Fibroblast of the aortic adventitia (primary cell): Measurements from ENCODE around the gene OLR1. TPM values are rescaled to one million over a fixed set of nuclear protein-coding genes. Genes with fewer than 3 reads are reported as not detected.

Source experiments
- DNase-seq: peaks from one replicate; pipeline ENCODE4 v3.0.0-alpha.2; 2010; ENCODE audit warnings: low read depth
- H3K4me3 ChIP-seq: 2 replicates; pipeline ENCODE4 v1.5.1; 2011; ENCODE audit warnings: low read depth, mild to moderate bottlenecking, control low read depth, low read length, moderate library complexity
- CTCF ChIP-seq: IDR thresholded peaks from 2 replicates; pipeline ENCODE4 v1.5.1; 2011; ENCODE audit warnings: mild to moderate bottlenecking, low read length, control low read depth, inconsistent platforms; ENCODE audit not compliant: insufficient read depth
- total RNA-seq: library from RNA; depleted of rRNA; stranded (reverse); fragments of >200 nt; gene quantifications from 2 replicates; pipeline ENCODE4 v1.2.3, GENCODE V29; 2012; ENCODE audit warnings: low replicate concordance

OLR1 gene
- total RNA-seq, 1 donor, result not detected

- H3K4me3 ChIP-seq, result no peak overlapping the region
- TF ChIP-seq CTCF, result no peak
- DNase-seq, result no peak
Measured at GRCh38 chr12:10122689-10123088, 49.2 kb downstream of the OLR1 start.

DNA sequence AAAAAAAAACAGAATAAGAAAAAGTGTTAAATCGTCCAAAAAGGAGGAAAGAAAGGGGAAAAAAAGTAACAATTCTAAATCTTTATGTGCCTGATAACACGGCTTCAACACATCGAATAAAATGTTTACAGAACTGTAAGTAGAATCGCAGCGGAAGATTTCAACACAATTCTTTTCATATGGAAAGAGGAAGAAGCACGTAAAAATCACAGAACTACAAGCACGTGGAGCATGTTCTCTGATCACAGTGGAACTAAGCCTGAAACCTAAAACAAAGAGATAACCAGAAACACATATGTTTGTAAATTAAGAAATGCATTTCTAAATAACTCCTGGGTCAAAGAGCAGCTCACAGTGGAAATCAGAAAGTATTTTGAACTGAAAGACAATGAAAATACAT is 50.7 kb downstream of the OLR1 start:
- TF ChIP-seq CTCF, result no peak
- DNase-seq, result no peak
- no peak overlapping the region for H3K4me3 ChIP-seq

DNA sequence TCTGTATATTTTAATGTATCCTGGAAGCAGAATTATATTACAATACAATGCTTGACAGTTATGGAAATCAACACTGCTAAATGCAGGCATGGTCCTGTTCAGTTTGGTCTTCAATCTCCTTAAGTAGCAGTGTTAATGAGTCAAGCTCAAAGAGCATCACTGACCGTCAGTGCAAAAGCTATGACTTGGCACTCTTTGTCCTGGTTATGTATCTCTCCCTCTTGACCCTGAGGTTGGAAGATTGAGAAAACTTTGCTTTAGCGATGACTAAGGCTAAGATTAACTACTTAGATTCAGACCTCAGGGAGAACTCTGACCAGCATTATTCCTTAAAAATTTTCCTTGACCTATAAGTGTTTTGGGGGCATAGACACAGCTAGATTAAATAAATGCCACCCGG is 52.9 kb downstream of the OLR1 start:
- no peak for DNase-seq
- TF ChIP-seq CTCF, result no peak
- H3K4me3 ChIP-seq, result no peak overlapping the region

DNA sequence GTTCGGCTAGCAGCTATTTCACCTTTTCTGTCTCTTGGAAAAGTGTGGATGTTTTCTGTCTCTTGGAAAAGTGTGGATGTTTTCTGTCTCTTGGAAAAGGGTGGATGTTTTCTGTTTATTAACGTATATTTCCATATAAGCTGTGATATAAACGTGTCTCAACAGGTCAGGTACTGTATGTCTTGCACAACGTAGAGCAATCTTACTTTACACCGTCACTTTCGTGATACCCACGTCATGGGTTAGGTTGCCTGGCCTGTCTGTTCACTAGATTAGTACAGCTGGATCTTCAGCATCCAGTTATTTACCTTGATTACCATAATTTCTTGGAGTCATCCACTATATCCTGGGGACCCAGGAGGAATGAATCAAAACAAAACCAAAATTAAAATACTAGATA is 56.0 kb downstream of the OLR1 start:
- TF ChIP-seq CTCF, result no peak
- DNase-seq, result no peak
- no peak overlapping the region for H3K4me3 ChIP-seq

GRCh38 chr12:10115311-10115710 is 56.6 kb downstream of the OLR1 start:
- H3K4me3 ChIP-seq, result no peak overlapping the region
- DNase-seq, result no peak
- TF ChIP-seq CTCF, result no peak

GRCh38 chr12:10113920-10114319 is 58.0 kb downstream of the OLR1 start:
- DNase-seq, result no peak
- H3K4me3 ChIP-seq, result no peak overlapping the region
- no peak for TF ChIP-seq CTCF

- no peak for DNase-seq
- TF ChIP-seq CTCF, result no peak
- H3K4me3 ChIP-seq, result no peak overlapping the region
Measured at GRCh38 chr12:10113075-10113474, 58.9 kb downstream of the OLR1 start.
